DOHH2 (cell line): ENCODE results near the gene BRD2.

ENCODE experiments used
- EZH2phosphoT487 ChIP-seq: fragments of 200-600 bp; sonication (generic); IDR thresholded peaks from 2 replicates; pipeline ENCODE4 v1.6.1; 2017; ENCODE audit warnings: borderline replicate concordance, mild to moderate bottlenecking, antibody characterized with exemption, low read length, moderate library complexity, mixed read lengths
- TF ChIP-seq, protein P1 (sequence below): fragments of 200-600 bp; sonication (generic); IDR thresholded peaks from one replicate; pipeline ENCODE4 v1.5.1; 2014; ENCODE audit warnings: antibody characterized with exemption, mild to moderate bottlenecking, low read depth, low read length; ENCODE audit not compliant: poor library complexity, severe bottlenecking

GRCh38 chr6:32950010-32950409, 18.4 kb upstream of the BRD2 start:
- TF ChIP-seq, protein P1, sequence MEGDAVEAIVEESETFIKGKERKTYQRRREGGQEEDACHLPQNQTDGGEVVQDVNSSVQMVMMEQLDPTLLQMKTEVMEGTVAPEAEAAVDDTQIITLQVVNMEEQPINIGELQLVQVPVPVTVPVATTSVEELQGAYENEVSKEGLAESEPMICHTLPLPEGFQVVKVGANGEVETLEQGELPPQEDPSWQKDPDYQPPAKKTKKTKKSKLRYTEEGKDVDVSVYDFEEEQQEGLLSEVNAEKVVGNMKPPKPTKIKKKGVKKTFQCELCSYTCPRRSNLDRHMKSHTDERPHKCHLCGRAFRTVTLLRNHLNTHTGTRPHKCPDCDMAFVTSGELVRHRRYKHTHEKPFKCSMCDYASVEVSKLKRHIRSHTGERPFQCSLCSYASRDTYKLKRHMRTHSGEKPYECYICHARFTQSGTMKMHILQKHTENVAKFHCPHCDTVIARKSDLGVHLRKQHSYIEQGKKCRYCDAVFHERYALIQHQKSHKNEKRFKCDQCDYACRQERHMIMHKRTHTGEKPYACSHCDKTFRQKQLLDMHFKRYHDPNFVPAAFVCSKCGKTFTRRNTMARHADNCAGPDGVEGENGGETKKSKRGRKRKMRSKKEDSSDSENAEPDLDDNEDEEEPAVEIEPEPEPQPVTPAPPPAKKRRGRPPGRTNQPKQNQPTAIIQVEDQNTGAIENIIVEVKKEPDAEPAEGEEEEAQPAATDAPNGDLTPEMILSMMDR = no peak
- no peak for TF ChIP-seq EZH2phosphoT487
